GM19467 (cell line): ENCODE results near the gene FSTL5.
"Not testable (repeated sequence)": the region's sequence is repeated elsewhere in the genome, so short reads cannot be mapped to it uniquely, and the experiment has no call there.

ENCODE experiments used
- ATAC-seq: cut with Tn5 transposase; IDR thresholded peaks from one replicate; pipeline ENCODE4 v1.9.1; 2021; ENCODE audit warnings: mild to moderate bottlenecking, moderate library complexity; ENCODE audit not compliant: unreplicated experiment

Gene FSTL5

DNA sequence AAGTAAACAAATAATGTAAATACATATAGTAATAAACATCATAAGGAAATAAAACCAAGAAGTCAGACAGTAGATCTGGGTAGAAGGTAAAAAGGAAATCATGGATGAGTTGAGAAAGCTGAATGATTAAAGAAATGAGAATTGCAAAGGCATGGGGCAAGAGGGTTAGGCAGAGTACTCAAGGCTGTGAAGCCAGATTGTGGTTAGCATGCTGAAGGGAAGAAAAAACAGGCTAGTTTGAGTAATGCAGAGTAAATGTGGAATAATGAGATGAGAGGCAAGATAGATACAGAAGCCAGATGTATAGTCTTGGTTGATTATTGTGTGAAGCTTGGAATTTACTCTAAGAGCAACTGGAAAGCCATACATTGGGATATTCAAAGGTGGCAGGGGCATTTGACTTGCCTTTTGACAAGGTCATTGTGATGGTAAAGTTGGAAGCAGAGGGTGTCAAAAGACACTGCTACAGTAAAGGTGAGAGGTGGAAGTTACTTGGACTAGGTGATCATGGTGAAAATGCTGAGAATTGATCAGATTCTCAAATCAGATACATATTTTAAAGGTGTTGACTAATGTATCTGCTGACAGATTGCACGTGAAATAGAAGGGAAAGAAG is 307.0 kb downstream of the FSTL5 start:
- ATAC-seq: no peak

DNA sequence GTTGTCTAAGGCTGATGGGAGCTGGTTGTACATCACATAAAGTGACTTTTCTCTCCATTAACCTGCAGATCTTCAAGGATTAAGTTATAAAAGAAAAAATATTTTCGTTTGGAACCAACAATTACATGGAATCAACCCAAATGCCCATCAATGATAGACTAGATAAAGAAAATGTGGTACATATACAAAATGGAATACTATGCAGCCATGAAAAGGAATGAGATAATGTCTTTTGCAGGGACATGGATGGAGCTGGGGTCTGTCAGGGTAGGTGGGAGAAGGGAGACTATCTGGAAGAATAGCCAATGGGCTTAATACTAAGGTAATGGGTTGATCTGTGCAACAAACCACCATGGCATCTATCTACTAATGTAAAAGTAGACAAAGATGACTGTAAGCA is 313.2 kb downstream of the FSTL5 start:
- ATAC-seq: no peak

DNA sequence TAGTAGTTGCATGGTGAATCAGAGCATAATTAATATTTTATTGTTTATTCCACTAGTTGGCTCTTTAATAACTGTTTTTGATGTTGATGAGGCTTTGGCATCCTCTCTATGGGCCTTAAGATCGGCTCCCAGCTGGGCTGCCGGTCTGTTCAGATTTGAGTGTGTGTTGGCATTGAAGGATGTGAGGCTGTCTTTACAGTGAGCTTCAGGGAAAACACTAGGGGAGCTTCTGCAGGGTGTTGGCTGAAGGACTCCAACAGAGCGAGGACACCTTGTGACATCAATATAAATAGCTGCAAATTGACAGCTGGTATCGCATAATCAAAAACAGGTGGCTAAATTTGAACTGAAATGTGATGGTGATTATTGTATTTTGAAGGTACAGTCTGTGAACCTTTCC is 322.0 kb downstream of the FSTL5 start:
- no peak for ATAC-seq

DNA sequence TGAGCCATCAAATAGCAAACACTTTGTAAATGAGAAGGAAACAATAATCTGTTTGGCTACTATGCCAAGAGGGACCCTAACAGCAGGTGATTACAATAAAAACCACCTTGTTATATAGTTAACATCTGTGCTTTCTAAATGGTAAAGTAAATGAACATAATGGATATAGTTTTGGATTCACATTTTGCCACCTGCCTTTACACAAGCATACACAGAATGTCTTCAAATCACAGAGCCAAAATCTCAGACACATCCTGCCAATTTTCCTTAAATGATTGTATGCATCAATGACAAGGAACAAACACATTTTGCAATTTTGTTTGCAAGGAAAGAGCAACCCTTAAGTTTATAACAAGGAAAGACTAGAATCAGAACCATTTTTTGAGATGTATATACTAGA is 334.2 kb downstream of the FSTL5 start:
- no peak for ATAC-seq

DNA sequence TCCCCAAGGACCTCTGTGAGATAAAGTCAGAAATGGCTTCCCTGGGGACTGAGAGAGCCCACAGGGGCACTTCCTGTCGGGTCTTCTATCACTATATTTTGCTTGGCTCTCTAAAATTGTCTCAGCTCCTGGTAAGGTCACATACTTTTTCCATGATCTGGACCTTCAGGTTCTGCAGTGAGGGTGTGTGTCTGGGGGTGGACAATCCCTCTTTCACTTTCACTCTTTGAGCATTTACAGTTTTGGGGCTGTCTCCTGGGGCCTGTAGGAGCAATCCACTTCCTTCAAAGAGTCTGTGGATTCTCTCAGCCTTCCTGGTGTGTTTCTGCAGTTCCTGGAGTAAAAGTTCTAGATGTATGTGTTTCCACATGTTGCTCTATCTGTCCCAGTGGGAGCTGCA is 335.7 kb downstream of the FSTL5 start:
- ATAC-seq: no peak

DNA sequence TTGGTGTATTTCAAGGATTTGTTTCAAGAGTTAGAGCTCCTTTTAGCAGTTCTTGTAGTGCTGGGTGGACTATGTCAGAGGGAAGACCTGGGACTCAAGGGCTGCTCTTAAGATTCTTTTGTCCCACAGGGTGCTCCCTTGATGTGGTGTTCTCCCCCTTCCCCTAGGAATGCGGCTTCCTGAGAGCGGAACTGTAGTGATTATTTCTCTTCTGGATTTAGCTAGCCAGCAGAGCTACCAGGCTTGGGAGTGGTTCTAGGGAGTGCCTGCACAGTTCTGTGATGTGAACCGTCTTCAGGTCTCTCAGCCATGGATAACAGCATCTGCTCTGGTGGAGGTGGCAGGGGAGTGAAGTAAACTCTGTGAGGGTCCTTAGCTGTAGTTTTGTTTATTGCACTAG is 336.8 kb downstream of the FSTL5 start:
- ATAC-seq: no peak

DNA sequence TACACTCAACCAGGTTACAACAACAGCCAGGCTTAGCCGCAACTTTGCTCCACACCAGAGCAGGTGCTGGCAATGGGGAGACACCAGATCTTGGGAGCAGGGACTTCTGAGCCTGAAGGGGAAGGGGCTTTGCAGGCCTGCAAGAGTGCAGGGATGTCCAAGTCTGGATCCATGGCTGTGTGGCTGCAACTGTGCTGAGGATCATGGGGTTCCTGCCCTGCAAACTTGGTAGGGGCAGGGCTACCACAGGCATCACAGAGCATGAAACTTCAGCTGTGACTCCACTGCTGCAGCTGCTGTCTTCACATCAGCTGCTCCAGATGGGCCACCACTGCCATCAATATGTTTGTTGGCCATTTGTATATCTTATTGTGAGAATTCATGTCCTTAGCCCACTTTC is 340.4 kb downstream of the FSTL5 start:
- ATAC-seq: no peak

DNA sequence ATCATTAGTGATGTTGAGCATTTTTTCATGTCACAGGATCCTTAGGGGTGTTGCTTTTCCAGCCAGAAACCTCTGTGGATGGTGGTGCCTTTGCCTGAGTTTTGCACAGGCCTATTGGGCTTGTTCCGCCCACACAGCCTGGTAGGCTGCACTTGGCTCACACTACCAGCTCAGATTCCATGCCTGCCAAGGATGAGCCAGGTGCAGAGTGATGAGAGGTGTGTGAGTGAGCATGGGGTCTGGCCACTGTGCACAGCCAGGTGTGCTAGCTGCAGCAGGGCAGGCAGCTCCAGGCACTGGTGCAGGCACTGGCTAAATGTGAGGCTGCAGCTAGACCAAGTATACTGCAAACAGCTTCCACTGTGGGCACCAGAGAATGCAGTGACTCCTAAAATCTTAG is 341.6 kb downstream of the FSTL5 start:
- ATAC-seq: no peak

DNA sequence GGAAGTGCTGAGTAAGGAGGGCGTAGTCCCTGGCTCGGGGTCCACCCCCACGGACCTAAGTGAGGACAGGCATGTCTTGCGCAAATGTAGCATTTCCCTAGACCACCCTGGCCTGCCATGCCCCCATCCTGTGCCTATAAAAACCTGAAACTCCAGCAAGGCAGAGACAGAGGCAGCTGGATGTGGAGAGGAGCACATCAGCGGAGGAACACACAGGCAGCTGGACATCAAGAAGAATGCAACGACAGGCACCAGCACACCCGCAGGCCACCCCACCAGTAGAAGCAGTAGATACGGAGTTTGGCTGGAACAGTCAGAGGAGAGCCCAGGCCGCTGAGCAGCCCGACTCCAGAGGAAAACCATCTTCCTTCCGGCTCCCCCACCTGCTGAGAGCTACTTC is 345.9 kb downstream of the FSTL5 start:
- no peak for ATAC-seq

DNA sequence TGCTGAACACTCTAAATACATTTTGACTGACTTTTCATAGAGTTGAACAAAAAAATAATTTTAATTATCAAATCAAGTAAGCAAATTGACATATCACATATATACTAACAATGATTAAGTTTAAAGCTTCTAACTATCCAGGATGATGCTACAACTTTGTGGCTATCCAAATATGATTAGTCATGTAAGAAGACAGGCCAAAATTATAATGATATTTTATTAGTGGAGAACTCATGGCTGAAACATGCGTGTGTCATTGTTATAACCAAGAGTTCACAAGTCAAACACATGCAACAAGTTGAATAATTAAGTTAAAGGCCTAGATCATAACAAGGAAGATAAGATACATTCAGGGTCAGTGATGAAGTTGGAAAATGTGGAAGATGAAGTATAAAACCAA is 346.8 kb downstream of the FSTL5 start:
- no peak for ATAC-seq

DNA sequence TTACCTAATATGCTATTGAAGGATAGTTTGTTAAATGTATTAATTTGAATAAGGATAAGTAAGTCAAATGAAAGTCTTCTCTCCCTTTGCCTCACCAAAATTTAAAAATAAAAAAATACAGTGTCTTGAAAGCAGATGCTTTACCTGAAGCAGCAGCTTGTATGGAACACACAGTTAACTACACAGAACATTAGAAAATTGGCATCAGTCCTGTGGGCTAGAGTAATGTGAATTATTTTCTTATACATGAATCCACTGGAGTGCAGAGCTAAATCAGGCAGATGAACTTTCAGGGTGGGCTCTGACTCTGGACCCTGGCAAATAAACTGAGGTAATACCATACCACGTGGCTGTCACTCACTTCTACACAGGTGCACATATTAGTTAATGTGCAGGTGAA is 348.0 kb downstream of the FSTL5 start:
- no peak for ATAC-seq

DNA sequence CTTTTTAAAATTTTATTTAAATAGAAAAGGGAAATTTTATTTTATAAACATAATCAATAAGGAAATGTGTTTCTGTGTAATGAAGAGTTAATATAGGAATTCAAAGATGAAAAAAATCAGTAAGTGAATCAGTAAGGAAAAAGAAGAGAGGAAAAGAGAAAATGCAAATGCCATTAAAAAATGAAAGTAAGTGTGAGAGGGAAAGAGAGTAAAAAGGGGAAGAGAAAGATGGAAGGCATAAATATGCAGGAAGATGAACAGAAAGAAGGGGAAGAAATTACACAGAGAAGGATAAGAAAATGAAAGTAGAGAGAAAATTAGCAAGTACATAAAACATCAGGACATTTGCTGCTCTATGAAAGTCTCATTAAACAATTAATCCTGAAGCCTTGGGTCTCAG is 349.9 kb downstream of the FSTL5 start:
- no peak for ATAC-seq

DNA sequence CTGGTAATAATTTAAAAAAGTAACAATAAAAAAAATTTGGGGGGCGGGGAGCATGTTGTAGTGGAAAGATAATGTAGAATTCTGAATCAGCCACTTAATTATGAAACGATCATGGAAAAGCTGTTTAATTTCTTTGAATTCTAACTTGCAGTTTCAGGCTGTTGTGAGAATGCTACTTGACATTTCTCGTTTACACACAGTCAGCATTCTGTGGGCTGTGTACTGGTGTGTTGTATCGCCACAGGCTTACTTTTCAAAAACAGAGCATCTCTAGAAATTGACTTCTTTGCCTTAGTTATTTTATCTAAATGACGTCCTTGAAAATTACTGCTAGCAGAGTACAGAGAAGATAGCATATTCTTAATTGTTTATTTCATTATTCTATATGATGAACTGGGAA is 350.4 kb downstream of the FSTL5 start:
- ATAC-seq: no peak

DNA sequence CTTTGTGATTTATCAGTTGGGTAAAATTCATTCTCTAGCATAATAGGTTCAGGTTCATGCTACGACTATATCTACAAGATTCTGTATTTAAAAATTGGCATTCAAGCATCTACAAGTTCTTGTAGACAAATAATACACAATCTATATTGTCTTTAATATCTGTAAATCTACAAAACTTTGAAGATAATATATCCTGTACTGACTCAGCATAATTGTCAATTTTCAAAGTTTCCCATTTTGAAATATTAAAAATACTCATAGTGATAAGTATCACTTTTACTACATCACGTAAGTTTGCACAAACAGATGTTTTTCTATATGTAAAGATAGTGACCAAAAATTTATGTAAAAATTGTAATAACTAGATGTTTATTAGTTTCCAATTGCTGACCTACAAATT is 360.6 kb downstream of the FSTL5 start:
- ATAC-seq: no peak

DNA sequence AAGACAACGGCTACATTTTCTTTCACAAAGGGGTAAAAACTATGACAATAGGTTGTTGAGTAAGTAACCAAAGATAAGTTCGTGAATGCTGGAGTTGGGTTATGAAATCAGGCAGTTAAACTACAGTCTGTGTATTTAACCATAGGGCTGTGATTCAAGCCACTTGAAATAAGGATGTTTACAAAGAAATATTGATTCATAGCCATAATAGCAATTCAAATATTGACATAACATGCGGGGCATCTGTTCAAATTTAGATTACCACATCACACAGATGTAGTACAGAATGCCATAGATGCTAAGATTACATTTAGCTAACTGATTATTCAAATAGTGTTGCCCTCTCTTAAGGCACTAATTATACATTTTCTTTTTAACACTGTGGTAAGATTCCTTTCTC is 364.1 kb downstream of the FSTL5 start:
- ATAC-seq: no peak

DNA sequence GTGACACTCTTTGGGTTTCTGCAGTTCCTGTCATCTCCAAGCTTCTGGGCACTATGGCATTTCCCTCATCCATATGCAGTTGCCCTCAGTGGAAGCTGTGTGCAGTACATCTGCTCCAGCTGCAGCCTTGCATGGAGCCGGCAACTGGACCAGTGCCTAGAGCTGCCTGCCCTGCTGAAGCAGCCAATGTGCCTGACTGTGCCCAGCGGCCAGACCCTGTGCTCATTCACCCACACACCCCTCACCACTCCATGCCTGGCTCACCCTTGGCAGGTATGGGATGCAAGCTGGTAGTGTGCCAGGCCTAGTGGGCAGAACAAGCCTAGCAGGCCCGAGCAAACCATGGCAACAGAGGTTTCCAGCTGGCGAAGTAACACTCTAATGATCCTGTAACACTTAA is 370.8 kb downstream of the FSTL5 start:
- ATAC-seq: no peak

DNA sequence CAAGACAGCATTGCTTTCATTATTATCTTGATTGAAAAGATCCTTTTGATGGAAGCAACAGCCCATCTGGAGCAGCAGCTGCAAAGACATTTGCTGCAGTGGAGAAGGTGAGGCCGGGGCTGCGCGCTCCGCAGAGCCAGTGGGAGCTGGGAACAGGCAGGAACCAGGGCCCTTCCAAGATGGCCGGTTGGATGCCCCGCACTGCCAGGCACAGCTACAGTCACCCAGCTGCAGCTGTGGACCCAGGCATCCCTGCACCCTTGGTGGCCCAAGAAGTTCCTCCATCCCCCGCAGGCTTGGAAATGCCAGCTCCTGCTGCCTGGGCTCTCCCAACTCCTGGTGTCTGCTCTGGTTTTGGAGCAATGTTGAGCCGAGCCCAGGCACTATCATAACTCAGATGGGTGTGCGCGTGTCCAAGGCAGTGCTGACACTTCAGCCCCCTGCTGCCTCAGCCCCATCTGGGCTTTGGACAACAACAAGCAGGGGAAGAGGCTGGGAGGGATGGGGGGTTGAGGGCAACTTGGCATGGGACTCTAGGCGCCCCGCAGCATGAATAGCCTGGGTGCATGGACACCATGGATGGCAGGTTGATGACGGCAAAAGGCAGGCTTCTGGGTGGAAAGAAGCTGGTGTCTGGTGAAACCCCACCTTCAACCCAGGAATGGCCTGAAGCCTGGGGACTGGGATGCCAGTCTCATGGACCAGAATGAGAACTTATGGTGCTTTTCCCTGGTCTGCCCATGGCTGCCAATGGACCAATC is 371.8 kb downstream of the FSTL5 start:
- no peak for ATAC-seq

DNA sequence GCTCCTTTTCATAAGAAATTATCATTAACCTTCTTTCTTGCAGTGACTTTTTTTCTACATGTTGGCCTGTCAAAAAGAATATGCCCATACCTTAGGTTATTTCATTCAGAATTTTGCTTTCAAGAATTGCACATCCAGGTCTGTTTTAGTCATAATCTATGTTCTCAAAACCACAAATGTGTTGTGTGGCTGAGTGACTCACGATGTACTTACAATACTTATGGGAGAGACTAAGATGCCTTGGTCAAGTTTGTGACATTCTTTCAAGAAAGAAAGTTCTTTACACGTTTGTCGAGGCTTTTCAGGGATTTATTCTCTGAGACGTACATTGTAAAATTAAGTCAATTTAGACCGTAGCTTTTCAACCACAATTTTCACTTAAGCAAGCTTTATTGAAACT is 396.7 kb downstream of the FSTL5 start:
- no peak for ATAC-seq

DNA sequence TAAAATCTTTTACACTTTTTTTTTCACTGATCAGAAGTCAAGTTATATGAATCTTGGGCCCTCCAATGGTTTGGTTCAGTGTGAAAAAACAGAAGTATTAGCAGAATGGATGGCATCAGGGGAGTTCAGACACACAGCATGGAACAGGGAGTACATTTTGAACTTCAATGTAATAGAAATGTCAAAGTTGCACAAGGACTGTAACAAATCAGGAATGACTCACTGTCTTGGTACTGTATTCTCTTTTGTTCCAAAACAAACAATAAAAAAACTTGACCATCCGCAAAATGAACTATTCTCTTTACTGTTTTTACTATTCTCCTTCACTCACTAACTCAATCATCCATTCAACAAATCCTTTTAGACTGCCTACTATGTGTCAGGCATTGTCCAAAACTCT is 401.0 kb downstream of the FSTL5 start:
- no peak for ATAC-seq

DNA sequence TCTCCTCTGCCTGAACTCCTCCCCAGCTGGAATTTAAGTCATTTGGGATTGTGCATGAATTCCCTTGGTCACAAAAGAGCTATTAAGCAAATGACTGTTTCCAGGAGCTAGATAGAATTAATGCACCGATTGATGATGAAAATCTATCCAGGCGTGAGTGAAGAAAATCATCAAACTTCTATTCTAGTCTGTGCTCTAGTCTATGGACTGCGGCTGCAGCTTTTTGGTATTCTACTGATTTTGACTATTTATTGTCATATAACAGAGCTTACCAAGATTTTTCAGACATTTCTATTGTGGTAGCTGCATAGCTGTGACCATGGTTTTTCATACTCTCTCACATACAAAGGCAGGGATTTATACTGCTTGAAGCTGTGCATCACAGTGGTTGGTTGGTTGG is 403.8 kb downstream of the FSTL5 start:
- no peak for ATAC-seq

DNA sequence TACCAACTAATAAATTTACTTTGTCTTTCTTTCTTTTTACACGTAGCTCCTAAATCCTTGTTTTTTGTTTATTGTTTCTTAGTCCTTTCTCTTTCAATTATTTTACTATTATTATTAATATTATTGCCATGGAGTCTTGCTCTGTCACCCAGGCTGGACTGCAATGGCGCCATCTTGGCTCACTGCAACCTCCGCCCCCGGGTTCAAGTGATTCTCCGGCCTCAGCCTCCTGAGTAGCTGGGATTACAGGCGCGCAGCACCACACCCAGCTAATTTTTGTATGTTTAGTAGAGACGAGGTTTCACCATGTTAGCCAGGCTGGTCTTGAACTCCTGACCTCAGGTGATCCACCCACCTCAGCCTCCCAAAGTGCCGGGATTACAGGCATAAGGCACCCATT is 405.4 kb downstream of the FSTL5 start:
- not testable (repeated sequence) for ATAC-seq

DNA sequence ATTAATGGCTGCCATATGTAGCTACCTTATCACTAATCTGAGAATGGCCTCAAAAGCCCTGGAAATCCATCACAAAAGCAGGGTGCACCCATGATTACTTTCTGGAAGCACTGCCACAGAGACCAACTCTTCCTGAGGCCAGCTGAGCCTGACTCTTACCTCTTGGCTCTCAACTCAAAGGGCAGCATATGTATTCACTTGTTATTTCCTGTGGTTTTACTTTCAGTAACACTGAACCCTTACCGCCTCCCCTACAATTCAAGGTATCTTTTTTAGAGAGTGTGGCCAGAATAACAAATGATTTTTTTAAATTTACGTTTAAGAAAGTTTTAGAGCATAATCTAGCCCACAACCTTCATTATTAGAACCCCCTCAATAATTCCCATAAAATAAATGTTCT is 434.9 kb downstream of the FSTL5 start:
- no peak for ATAC-seq

DNA sequence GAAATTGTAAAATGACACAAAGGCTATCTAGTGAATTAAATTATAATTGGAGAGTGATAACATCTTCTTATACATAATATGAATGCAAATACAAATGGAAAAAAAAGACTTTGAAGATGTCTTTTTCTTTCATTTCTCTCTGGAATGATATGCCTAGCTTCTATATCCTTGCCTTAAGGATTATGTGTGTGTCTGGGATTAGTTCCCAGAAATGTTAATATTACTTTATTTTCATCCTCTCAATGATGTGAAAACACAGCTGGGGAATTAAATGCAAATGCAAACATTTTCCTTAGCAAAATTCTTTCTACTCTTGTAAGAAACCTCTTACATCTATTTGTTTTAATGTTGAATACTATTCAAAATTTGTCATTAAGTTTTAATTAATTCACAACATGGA is 441.9 kb downstream of the FSTL5 start:
- no peak for ATAC-seq
